Keratinocyte (primary cell): ENCODE results near the gene KRT14. TPM values are rescaled to one million over a fixed set of nuclear protein-coding genes. Genes with fewer than 3 reads are reported as not detected.
"Not testable (repeated sequence)": the region's sequence is repeated elsewhere in the genome, so short reads cannot be mapped to it uniquely, and the experiment has no call there.

Experiments
- DNase-seq: peaks from one replicate; pipeline ENCODE4 v3.0.0-alpha.2; 2011; ENCODE audit warnings: low read depth, missing footprints, low spot score
- FAIRE-seq: peaks from 2 replicates; lab custom pipeline; 2011; peaks lifted over from hg19 to GRCh38; lab: Jason Lieb, UNC
- H2AFZ ChIP-seq: 2 replicates; pipeline ENCODE4 v1.6.0; 2012; ENCODE audit warnings: low read length, control low read depth, inconsistent platforms; ENCODE audit not compliant: control insufficient read depth
- H3K27ac ChIP-seq: 2 replicates; pipeline ENCODE4 v1.5.1; 2011; ENCODE audit warnings: low read length; ENCODE audit not compliant: control insufficient read depth, insufficient read depth
- H3K27me3 ChIP-seq: 3 replicates; pipeline ENCODE4 v1.6.0; 2011; ENCODE audit warnings: low read length; ENCODE audit not compliant: control insufficient read depth, insufficient read depth; ENCODE audit errors: extremely low read depth
- H3K36me3 ChIP-seq, 2 experiments: 2 replicates in 1 of 2; 3 replicates in 1 of 2; pipeline ENCODE4 v1.5.1; 2011; ENCODE audit warnings: low read length in 2 of 2, mild to moderate bottlenecking in 1 of 2; ENCODE audit not compliant: control insufficient read depth in 2 of 2, insufficient read depth in 2 of 2; ENCODE audit errors: extremely low read depth in 1 of 2
- H3K4me1 ChIP-seq: 3 replicates; pipeline ENCODE4 v1.5.1; 2011; ENCODE audit warnings: low read length; ENCODE audit not compliant: control insufficient read depth, insufficient read depth; ENCODE audit errors: extremely low read depth
- H3K4me2 ChIP-seq: 3 replicates; pipeline ENCODE4 v1.6.0; 2011; ENCODE audit warnings: low read depth, low read length; ENCODE audit not compliant: control insufficient read depth, insufficient read depth; ENCODE audit errors: extremely low read depth
- H3K4me3 ChIP-seq, 3 experiments: fragments of 200-600 bp in 1 of 3; sonication (generic) in 1 of 3; 2 replicates in 2 of 3; 3 replicates in 1 of 3; pipeline ENCODE4 v1.5.1; 2011 to 2016; ENCODE audit warnings: low read length in 3 of 3, mild to moderate bottlenecking in 3 of 3, control low read depth in 2 of 3, inconsistent platforms in 1 of 3, low read depth in 1 of 3, mixed read lengths in 1 of 3, mixed run types in 1 of 3, moderate library complexity in 1 of 3; ENCODE audit not compliant: control insufficient read depth in 2 of 3, insufficient read depth in 2 of 3; ENCODE audit errors: extremely low read depth in 1 of 3
- H3K79me2 ChIP-seq: 2 replicates; pipeline ENCODE4 v1.6.0; 2012; ENCODE audit warnings: low read length; ENCODE audit not compliant: control insufficient read depth, insufficient read depth
- H3K9ac ChIP-seq: 3 replicates; pipeline ENCODE4 v1.6.0; 2011; ENCODE audit warnings: low read length; ENCODE audit not compliant: control insufficient read depth, insufficient read depth; ENCODE audit errors: extremely low read depth
- H3K9me1 ChIP-seq: 3 replicates; pipeline ENCODE4 v1.6.0; 2011; ENCODE audit warnings: low read length; ENCODE audit not compliant: control insufficient read depth, insufficient read depth; ENCODE audit errors: extremely low read depth
- H3K9me3 ChIP-seq: 2 replicates; pipeline ENCODE4 v1.5.1; 2012; ENCODE audit warnings: low read depth, low read length; ENCODE audit not compliant: control insufficient read depth
- H4K20me1 ChIP-seq: 3 replicates; pipeline ENCODE4 v1.6.0; 2011; ENCODE audit warnings: low read length; ENCODE audit not compliant: control insufficient read depth, insufficient read depth; ENCODE audit errors: extremely low read depth
- EZH2 ChIP-seq: IDR thresholded peaks from one replicate; pipeline ENCODE4 v1.6.1; 2012; ENCODE audit warnings: inconsistent platforms, mild to moderate bottlenecking, low read length, moderate library complexity
- dilution Hi-C: fragments of 300-500 bp; cut with MboI; formaldehyde crosslinking; loops from one replicate; pipeline ENCODE4 v1.7.0; 2020; ENCODE audit warnings: low sequenced_read_pairs; ENCODE audit not compliant: extremely low pct_ligation_motif_present
- polyA plus RNA-seq, 5 experiments: library from polyadenylated mRNA; depleted of rRNA in 3 of 5; stranded (reverse) in 3 of 5; stranded (forward) in 1 of 5; unstranded in 1 of 5; fragments of >200 nt; gene quantifications; 1 replicate in 1 of 5; 2 replicates in 3 of 5; 3 replicates in 1 of 5; pipeline versions ENCODE4 v1.2.1 to v1.2.3, GENCODE V29; 2011 to 2012; ENCODE audit warnings: missing spikeins in 2 of 5, low read depth in 1 of 5, low replicate concordance in 1 of 5
- TF ChIP-seq, protein P1 (sequence below), 3 experiments: IDR thresholded peaks in 1 of 3; conservative IDR thresholded peaks in 1 of 3; optimal IDR thresholded peaks in 1 of 3; 2 replicates in 2 of 3; 3 replicates in 1 of 3; pipeline versions ENCODE3 to v1.5.1; 2011; ENCODE audit warnings: low read length in 3 of 3, mild to moderate bottlenecking in 3 of 3, moderate library complexity in 2 of 3, control low read depth in 1 of 3, inconsistent platforms in 1 of 3; ENCODE audit not compliant: insufficient read depth in 2 of 3; ENCODE audit errors: extremely low read depth in 1 of 3

The KRT14 gene
- polyA plus RNA-seq, 1 donor (not counting 4 experiments of a cell fraction or from before 2014, with no cell fraction given) = 26,041 TPM

GRCh38 chr17:41544491-41544892 is 42.2 kb downstream of the KRT14 start:
- no peak overlapping the region for H3K27ac ChIP-seq
- no peak overlapping the region for H3K4me2 ChIP-seq

GRCh38 chr17:41542786-41543185 is 43.9 kb downstream of the KRT14 start:
- H3K36me3 ChIP-seq, H3K4me2 ChIP-seq, H4K20me1 ChIP-seq, H3K9ac ChIP-seq, FAIRE-seq, dilution Hi-C loops, DNase-seq, H3K4me3 ChIP-seq, H3K27ac ChIP-seq, H3K9me1 ChIP-seq, H3K79me2 ChIP-seq, H3K27me3 ChIP-seq, H3K9me3 ChIP-seq, H2AFZ ChIP-seq: not testable (repeated sequence)
- peaks cover 40% of the 10 kb centered on the region for H3K4me1 ChIP-seq

More at GRCh38 chr17:41544491-41544892, 42.2 kb downstream of the KRT14 start:
- Histone ChIP-seq H4K20me1 (no peaks in the 10 kb centered on the region), H3K9me1 (no peaks in the 10 kb centered on the region), H3K9me3 (no peaks in the 10 kb centered on the region), H2AFZ (no peak overlapping the region), H3K36me3 (no peaks in the 10 kb centered on the region), H3K27me3 (no peaks in the 10 kb centered on the region), H3K4me3 (no peak overlapping the region), H3K9ac (no peak overlapping the region), H3K79me2 (no peaks in the 10 kb centered on the region), H3K4me1 (peaks cover 39% of the 10 kb centered on the region)
- FAIRE-seq = no peak
- TF ChIP-seq, protein P1, sequence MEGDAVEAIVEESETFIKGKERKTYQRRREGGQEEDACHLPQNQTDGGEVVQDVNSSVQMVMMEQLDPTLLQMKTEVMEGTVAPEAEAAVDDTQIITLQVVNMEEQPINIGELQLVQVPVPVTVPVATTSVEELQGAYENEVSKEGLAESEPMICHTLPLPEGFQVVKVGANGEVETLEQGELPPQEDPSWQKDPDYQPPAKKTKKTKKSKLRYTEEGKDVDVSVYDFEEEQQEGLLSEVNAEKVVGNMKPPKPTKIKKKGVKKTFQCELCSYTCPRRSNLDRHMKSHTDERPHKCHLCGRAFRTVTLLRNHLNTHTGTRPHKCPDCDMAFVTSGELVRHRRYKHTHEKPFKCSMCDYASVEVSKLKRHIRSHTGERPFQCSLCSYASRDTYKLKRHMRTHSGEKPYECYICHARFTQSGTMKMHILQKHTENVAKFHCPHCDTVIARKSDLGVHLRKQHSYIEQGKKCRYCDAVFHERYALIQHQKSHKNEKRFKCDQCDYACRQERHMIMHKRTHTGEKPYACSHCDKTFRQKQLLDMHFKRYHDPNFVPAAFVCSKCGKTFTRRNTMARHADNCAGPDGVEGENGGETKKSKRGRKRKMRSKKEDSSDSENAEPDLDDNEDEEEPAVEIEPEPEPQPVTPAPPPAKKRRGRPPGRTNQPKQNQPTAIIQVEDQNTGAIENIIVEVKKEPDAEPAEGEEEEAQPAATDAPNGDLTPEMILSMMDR (optimal IDR thresholded peaks at IDR 0.05 in 1 of 3, IDR thresholded peaks at IDR 0.05 in 1 of 3, conservative IDR thresholded peaks at IDR 0.05 in 1 of 3; ENCODE audit: extremely low read depth in 1 of 3, insufficient read depth in 2 of 3, low read length in 3 of 3) = no peak
- no peak for TF ChIP-seq EZH2
- no peak for DNase-seq
- dilution Hi-C loops = no loop called here

DNA sequence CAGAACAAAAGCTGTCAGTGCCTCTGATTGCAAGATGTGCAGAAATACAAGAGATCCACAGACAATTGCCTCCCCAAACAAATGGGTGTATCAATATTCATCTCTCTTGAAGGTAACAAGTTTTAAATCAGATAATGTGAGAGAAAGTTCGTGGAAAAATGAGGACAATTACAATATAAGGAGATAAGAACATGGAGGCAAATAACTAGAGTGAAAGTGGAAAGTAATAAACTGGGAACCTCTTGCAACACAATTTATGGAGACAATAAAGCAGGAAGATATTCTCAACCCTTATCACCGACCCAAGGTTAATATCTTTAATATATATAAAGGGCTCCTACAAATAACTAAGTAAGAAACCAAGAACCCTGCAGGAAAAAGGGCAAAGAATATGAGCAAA is 44.3 kb downstream of the KRT14 start:
- dilution Hi-C loops = no loop called here
- no peak overlapping the region for H3K4me3 ChIP-seq
- H3K4me1 ChIP-seq = peaks cover 40% of the 10 kb centered on the region
- no peak for DNase-seq
- no peak overlapping the region for H3K9ac ChIP-seq
- no peak overlapping the region for H3K27ac ChIP-seq
- no peaks in the 10 kb centered on the region for H3K9me3 ChIP-seq
- TF ChIP-seq, protein P1 (optimal IDR thresholded peaks at IDR 0.05 in 1 of 3, IDR thresholded peaks at IDR 0.05 in 1 of 3, conservative IDR thresholded peaks at IDR 0.05 in 1 of 3; ENCODE audit: extremely low read depth in 1 of 3, insufficient read depth in 2 of 3, low read length in 3 of 3) = no peak
- no peak for TF ChIP-seq EZH2
- H2AFZ ChIP-seq = no peak overlapping the region
- H3K9me1 ChIP-seq = no peaks in the 10 kb centered on the region
- H3K4me2 ChIP-seq = no peak overlapping the region
- H3K27me3 ChIP-seq = no peaks in the 10 kb centered on the region
- H4K20me1 ChIP-seq = no peaks in the 10 kb centered on the region
- H3K79me2 ChIP-seq = no peaks in the 10 kb centered on the region
- no peak for FAIRE-seq
- H3K36me3 ChIP-seq = no peaks in the 10 kb centered on the region
